Islet precursor cell (in vitro differentiated cells): ENCODE results near the gene HSD17B12.

Source experiments
- DNase-seq: peaks from one replicate; pipeline ENCODE4 v3.0.0-alpha.2; 2018

The HSD17B12 gene

DNA sequence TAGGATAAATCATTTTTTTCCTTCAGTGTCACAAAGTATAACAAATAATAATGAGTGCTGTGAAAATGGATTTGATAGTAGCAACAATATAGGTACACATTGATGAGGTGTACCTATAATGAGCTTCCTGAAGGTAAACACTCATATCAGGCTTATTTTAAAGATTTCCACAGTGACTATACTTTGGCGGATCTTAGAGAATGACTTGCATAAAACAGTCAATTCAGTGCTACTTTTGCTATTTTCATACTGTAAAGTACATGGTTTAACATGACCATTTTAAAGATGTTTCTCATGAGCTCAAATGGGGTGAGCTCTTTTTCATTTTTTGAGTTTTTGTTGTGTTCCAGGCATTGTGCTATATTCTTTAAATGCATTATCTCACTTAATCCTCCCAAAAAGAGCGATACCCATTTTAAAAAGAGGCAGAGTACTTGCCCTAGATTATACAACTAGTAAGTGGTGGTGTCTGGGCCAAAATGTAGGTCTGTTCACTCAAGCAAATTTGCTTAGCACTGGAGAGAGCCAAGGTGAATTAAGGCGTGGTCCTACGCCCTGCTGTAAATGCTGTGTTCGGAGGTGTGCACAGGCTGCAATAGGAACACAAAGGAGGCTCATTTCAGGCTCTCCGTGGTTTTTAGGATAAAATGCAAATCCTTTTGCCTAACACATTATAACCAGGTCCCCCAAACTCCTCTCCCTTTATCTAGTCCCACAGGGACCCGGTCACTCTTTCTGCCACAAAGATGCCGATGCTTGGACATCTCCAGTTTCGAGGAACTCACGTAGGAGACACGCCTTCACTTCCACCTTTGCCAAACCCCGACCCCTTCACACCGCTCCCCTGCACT, 199.5 kb downstream of the HSD17B12 start:
- no peak for DNase-seq

DNA sequence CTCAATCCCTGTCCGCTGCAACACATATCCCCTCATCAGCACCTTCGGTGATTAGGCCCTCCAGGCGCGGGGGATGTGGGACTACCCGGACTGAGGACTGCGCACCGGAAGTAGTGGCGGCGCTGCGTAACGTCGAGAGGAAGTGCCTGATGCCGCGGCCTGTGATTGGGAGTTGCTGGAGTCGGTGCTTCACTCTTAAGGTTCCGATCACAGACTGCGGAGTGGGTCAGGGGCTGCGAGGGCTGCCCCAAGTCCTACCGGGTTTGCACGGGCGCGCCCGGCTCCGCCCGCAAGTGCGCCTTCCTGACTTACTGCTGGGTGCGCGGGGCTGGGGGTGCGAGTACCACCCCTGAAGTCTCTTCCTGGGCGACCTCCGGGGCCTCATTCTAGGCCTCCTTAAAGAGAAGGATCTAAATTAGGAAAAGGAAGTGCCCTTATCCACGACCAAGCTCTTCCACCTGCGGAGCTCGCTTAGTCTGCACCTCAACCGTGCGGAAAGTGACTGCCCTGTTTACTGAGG, 200.2 kb downstream of the HSD17B12 start, which contains the start of gene ALKBH3:
Gene ALKBH3, plus strand, starts transcription at position 192 of the 520 bp plus-strand sequence. CDS start 1,822 bp downstream, outside the sequence.
- DNase-seq = peak; percentile 95

DNA sequence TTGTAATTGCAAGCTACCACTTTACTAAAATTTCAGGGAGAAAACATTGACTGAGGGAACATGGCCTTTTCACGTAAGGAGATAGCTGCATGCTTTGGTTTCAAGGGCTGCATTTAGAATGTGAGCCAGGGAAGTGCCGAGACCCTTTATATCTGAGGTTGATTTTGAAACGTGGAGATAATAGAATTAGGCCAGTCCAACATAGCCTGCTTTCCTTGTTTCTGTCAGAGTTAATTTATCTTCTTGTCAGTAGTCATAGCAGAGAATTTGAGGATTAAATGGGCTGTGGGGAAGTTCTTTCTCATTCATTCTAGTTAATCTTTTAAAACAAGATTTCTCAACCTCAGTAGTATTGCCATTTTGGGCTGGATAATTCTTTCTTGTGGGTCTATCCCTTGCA, 212.3 kb downstream of the HSD17B12 start:
- DNase-seq = no peak

DNA sequence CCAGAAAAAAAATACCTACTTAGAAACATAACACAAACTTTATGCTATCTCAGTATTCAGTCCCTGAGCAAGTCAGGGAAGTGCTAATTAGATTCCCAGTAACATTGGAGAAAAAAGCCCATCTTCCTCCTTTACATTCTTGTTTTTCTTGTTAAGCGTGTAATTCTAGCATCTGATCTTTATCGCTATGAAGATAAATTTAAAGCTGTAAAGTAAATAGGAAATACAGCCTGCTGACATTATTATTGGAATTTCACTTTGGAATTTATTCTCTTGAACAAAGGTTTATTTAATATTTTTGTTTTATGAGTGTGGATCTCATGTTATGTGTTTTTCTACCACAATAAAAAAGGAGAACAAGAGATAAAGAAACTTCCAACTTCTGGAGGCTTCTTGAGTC, 214.0 kb downstream of the HSD17B12 start:
- no peak for DNase-seq

GRCh38 chr11:43895601-43896000, 215.1 kb downstream of the HSD17B12 start:
- no peak for DNase-seq

DNA sequence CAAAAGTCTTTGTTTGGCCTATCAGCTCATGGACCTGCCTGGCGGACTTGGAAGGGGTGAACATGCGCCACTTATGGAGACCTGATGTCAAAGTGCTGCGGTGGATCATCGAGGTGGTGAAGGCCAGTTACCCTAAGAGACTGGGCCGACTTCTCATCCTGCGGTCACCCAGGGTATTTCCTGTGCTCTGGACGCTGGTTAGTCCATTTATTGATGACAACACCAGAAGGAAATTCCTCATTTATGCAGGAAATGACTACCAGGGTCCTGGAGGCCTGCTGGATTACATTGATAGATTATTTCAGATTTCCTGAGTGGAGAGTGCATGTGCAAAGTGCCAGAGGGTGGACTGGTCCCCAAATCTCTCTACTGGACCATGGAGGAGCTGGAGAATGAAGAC, 218.0 kb downstream of the HSD17B12 start:
- no peak for DNase-seq

DNA sequence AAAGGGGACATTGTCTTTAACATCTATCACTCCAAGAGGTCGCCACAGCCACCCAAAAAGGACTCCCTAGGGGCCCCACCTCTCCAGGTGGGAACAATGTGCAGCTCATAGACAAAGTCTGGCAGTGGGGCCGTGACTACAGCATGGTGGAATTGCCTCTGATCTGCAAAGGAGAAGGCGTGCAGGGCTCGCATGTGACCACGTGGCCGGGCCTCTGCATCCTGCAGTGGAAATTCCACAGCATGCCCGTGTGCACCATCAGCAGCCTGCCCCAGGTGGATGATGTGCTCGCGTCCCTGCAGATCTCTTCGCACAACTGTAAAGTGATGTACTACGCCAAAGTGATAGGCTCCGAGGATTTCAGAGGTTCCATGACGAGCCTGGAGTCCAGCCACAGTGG, 218.6 kb downstream of the HSD17B12 start:
- DNase-seq = no peak

GRCh38 chr11:43901551-43901950, 221.0 kb downstream of the HSD17B12 start:
- DNase-seq = no peak

DNA sequence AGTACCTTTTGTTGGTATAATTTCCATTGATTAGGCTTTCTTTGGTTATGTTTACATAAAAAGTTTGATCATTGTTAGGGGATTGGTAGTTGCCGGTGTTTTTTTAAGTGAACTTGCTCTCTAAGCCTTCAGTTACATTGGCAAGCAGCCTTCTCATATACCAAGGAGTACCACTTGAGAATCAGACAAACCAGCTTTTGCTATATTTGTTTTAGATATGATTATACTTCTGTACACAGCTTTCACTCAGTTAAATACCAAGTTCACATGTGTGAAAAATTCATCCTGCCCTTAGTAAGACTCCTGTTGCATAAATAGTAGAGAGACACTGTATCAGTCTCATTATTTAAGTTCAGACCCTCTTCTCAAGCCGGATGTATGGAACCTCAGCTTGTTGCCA, 222.5 kb downstream of the HSD17B12 start:
- no peak for DNase-seq

- no peak for DNase-seq
Measured at GRCh38 chr11:43903969-43904368, 223.4 kb downstream of the HSD17B12 start.

- no peak for DNase-seq
Measured at GRCh38 chr11:43904742-43905535, 224.4 kb downstream of the HSD17B12 start.

DNA sequence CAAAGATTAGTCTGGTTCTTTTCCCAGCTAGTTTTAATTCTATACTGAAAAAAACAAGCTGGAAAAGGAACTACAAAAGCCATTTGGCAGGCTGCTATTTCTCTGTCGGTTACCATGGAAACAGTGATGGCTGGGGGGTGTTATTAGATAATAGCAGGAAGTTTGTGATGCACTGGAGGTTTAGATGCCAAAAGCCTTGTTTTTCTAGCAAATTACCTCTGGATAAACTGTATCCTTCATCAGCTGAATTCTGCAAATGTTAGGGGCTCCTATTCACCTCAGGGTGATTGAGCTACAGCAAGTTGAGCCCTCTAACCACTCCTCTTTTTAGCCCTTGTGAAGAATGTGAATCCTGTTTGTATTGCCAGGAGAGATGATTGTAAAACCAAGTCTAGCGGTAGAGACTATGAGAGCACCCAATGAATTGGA, 225.3 kb downstream of the HSD17B12 start:
- no peak for DNase-seq
